ENCODE data around the gene UBE2D2. TPM values are rescaled to one million over a fixed set of nuclear protein-coding genes. Genes with fewer than 3 reads are reported as not detected.

UBE2D2 gene
- total and polyA plus RNA-seq, 10 of the 15 experiments (the other 5 are each of a cell fraction or from before 2014, with no cell fraction given): 58.6 to 245 (median 128) TPM

- no peak overlapping the region for H2AFZ ChIP-seq (ENCODE audit: control insufficient read depth, low read depth, low read length)
- SMC1A ChIA-PET (ENCODE audit: uncharacterized antibody, unreplicated experiment): interaction anchor here (0.6 to 2.3 kb wide), 10 partner anchors 8 to 169 kb away, joined by 3 to 7 read pairs (median 3); no protein-coding TSS in a partner anchor
- CTCF ChIA-PET: interaction anchor here (0.6 to 4.2 kb wide), 4 partner anchors 13 to 167 kb away, joined by 3 to 24 read pairs (median 6); no protein-coding TSS in a partner anchor
- FAIRE-seq: no peak
- POLR2A ChIA-PET: interaction anchor here (0.6 to 1.5 kb wide), 4 partner anchors 9 to 48 kb away, joined by 3 to 4 read pairs (median 3); no protein-coding TSS in a partner anchor
- no peak overlapping the region for H3K4me3 ChIP-seq
- H3K36me3 ChIP-seq (ENCODE audit: control insufficient read depth in 2 of 2, insufficient read depth in 2 of 2, low read length in 1 of 2): peaks cover 4 to 9% of the 10 kb centered on the region in 2 experiments; a peak in 3 of 4 replicates
- H3K9ac ChIP-seq (ENCODE audit: control insufficient read depth, insufficient read depth, low read length): no peak overlapping the region
- DNase-seq (ENCODE audit: low read depth, low spot score): no peak
- H3K9me3 ChIP-seq (replicated peaks; ENCODE audit: control insufficient read depth, insufficient read depth, low read length): no peaks in the 10 kb centered on the region
- in situ Hi-C loops (cut with MboI) (no loop called here), intact Hi-C loops (cut with micrococcal nuclease; ENCODE audit: unreplicated experiment) (no loop called here)
- no TSS peak for BruUV-seq (replicated peaks)
- H3K27me3 ChIP-seq (replicated peaks in 1 of 2; ENCODE audit: control insufficient read depth in 2 of 2, insufficient read depth in 2 of 2, low read length in 1 of 2): no peaks in the 10 kb centered on the region
- peaks cover 25% of the 10 kb centered on the region for H3K4me1 ChIP-seq (ENCODE audit: control insufficient read depth, insufficient read depth, low read length)
- no peaks in the 10 kb centered on the region for H4K20me1 ChIP-seq (ENCODE audit: control insufficient read depth, insufficient read depth)
- no peak overlapping the region for H3K27ac ChIP-seq (ENCODE audit: control insufficient read depth, insufficient read depth)
- H3K79me2 ChIP-seq (ENCODE audit: control insufficient read depth, insufficient read depth, low read length): peaks cover 78% of the 10 kb centered on the region
- ATAC-seq: no peak
- no peak overlapping the region for H3K4me2 ChIP-seq (ENCODE audit: control insufficient read depth, insufficient read depth)
- no peak for TF ChIP-seq FOXK2 (IDR thresholded peaks at IDR 0.05)
- no peak for TF ChIP-seq PAX5 (IDR thresholded peaks at IDR 0.05; ENCODE audit: borderline replicate concordance, low read depth, low read length)
- no peak for TF ChIP-seq PBX3 (IDR thresholded peaks at IDR 0.05; ENCODE audit: insufficient replicate concordance, low read depth, low read length)
- TF ChIP-seq CHD1 (IDR thresholded peaks at IDR 0.05; ENCODE audit: low read depth, low read length): no peak
- TF ChIP-seq DPF2 (IDR thresholded peaks at IDR 0.05): no peak
- TF ChIP-seq HDAC2 (IDR thresholded peaks at IDR 0.05): no peak
- no peak for TF ChIP-seq POLR2A (IDR thresholded peaks at IDR 0.05; ENCODE audit: low read depth, low read length)
- no peak for TF ChIP-seq NRF1 (conservative IDR thresholded peaks at IDR 0.05; ENCODE audit: low read depth, low read length)
- TF ChIP-seq SMAD1 (IDR thresholded peaks at IDR 0.05; ENCODE audit: low read depth, partially characterized antibody): no peak
- TF ChIP-seq TARDBP (IDR thresholded peaks at IDR 0.05; ENCODE audit: borderline replicate concordance): no peak
- no peak for TF ChIP-seq STAT3 (IDR thresholded peaks at IDR 0.05; ENCODE audit: low read depth, low read length)
- no peak for TF ChIP-seq POLR2AphosphoS2 (IDR thresholded peaks at IDR 0.05; ENCODE audit: low read depth, low read length)
- TF ChIP-seq IKZF1 (conservative IDR thresholded peaks at IDR 0.05): no peak
- TF ChIP-seq NFXL1 (IDR thresholded peaks at IDR 0.05; ENCODE audit: borderline replicate concordance): no peak
- no peak for TF ChIP-seq ZBED1 (IDR thresholded peaks at IDR 0.05; ENCODE audit: borderline replicate concordance)
- RAD21 ChIA-PET (ENCODE audit: unreplicated experiment): interaction anchor here (1.9 kb wide), 1 partner anchor 16 kb away, joined by 9 read pairs; no protein-coding TSS in a partner anchor
- WGBS (ENCODE audit: insufficient coverage, insufficient replicate concordance, low lambda C conversion rate, missing lambda C conversion rate): over 99% methylated on average over 6 of the region's 6 CpGs
These were observed 27.8 kb downstream of the UBE2D2 start for GRCh38 chr5:139588962-139589361.
